Tibial nerve (tissue), 4 donors: ENCODE results near the gene CD72.
A peak's percentile ranks its signal among the peaks of the same experiment; 100 is the strongest.

Experiments
- EP300 ChIP-seq, 2 donors: sonication (generic); formaldehyde crosslinking; IDR thresholded peaks; one replicate each; pipeline ENCODE4 v1.6.1; 2017; ENCODE audit warnings: antibody characterized with exemption in 2 of 2, mild to moderate bottlenecking in 1 of 2
- POLR2A ChIP-seq, 2 donors: fragments of 450-650 bp; IDR thresholded peaks; one replicate each; pipeline ENCODE4 v1.6.1; 2017; ENCODE audit warnings: antibody characterized with exemption in 2 of 2, mild to moderate bottlenecking in 2 of 2, moderate library complexity in 2 of 2
- TF ChIP-seq, protein P1 (sequence below), 5 experiments: fragments of 200-600 bp in 3 of 5; fragments of 450-650 bp in 2 of 5; sonication (generic) in 3 of 5; IDR thresholded peaks; one replicate each; pipeline ENCODE4 v1.5.1; 2016 to 2019; ENCODE audit warnings: antibody characterized with exemption in 5 of 5, mild to moderate bottlenecking in 3 of 5, moderate library complexity in 2 of 5

DNA sequence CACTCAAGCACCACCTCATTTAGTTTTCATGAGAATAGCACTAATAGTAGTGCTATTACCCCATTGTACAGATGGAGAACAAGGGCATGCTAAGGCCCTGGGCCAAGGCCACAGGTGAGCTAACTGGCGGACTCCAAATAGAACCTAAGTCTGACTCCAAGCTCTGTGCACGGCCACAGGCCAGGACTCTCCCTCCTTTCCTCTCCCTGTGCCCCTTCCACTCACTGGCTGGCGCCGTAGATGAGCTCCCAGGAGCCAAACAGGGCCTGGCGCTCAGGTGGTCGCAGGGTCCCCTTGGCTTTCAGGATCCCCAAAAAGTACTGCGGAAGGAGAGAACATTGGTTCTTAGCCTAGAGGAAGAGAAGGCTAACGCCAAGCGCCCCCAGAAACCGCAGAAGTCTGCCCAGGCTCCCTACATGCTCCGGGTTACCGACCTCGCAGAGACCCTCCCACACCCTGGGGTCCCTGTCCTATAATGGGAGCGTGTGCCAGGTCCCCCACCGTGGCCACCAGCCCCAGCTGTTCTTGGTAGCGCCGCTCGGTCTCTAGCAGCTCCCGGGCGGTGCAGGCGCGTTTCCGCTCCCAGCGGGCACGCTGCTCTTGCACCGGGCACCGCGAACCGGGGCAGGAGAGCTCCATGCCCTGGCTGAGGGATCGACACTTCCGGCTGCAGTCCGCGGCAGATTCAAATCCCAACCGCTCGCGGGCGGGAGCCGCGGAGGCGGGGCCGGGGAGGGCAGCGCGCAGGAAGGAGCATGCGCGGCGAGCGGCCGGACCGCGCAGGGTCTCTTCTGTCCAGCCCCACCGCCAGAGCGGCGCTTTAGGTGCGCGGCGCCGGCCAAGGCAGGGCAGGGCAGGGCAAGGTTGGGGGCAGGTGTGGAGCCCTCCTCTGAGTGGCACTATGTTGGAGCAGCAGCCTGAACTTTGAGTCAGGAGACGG is 46.6 kb upstream of the CD72 start, which contains the start of gene ARHGEF39:
- TF ChIP-seq, protein P1, sequence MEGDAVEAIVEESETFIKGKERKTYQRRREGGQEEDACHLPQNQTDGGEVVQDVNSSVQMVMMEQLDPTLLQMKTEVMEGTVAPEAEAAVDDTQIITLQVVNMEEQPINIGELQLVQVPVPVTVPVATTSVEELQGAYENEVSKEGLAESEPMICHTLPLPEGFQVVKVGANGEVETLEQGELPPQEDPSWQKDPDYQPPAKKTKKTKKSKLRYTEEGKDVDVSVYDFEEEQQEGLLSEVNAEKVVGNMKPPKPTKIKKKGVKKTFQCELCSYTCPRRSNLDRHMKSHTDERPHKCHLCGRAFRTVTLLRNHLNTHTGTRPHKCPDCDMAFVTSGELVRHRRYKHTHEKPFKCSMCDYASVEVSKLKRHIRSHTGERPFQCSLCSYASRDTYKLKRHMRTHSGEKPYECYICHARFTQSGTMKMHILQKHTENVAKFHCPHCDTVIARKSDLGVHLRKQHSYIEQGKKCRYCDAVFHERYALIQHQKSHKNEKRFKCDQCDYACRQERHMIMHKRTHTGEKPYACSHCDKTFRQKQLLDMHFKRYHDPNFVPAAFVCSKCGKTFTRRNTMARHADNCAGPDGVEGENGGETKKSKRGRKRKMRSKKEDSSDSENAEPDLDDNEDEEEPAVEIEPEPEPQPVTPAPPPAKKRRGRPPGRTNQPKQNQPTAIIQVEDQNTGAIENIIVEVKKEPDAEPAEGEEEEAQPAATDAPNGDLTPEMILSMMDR (IDR thresholded peaks at IDR 0.05) = peak in 1 of 5 experiments; percentile 26
- peak in 1 of 2 donors; percentile 32 for TF ChIP-seq POLR2A (IDR thresholded peaks at IDR 0.05)
- TF ChIP-seq EP300 (IDR thresholded peaks at IDR 0.05) = peak in 1 of 2 donors; percentile 68
